ENCODE measurements around the gene MYH15.
A peak's percentile ranks its signal among the peaks of the same experiment; 100 is the strongest.

MYH15 gene

DNA sequence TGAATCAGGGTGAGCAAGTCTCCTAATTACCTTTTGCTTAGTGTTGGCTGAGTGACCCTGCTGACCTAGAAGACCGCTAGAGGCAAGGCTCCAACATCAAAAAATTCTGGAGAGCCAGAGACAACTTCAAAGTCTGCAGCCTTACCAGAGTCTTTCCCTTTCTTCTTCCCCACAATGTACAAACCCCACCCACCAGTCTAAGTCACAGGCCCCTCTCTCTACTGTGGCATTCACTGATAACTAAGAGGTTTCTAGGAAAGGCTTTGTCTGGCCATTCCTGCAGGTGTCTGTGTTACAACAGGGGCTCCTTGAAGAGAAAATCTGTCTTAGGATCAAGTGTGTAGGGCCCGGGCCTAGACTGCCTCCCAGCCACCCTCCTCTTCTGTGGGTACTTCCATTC lies 525 bp downstream of the MYH15 start:
- DNase-seq (ENCODE audit: low read depth in 2 of 2), result no peak

DNA sequence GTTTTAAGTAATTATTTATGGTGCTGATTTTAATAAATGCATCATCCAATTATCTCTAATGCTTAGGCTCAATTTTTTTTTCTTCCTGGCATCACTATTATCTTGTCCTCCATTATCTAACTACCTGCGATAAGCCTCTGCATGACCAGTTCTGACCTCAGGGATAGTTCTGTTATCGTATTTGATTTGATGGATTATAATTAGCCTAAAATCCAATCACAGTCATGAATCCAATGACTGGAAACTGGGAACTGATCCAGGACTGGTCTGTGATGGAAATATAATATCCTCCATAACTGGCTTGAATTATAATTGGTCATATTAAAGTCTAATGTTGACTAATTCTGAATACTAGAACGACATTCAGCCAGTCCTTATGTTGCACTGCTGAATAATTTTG lies 1.1 kb downstream of the MYH15 start:
- DNase-seq (ENCODE audit: low read depth in 2 of 2), result no peak

DNA sequence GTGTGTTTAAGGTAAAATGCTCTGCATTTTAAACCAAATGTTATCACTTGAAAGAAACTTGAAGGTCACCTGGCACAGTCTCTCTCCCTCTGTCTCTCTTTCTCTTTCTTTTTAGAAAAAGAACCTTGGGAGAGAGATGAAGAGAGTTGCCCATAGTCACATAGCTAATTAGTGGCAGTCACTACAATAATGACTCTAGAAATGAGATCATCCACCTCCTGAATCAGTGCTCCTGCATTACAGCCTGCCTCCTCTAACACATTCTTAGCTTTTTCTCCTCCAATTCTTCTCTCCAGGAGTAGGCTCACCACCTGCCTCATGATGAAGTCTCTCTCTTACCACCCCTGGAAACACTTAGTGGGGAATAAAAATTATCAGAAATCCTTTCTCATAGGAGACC lies 2.5 kb downstream of the MYH15 start:
- DNase-seq (ENCODE audit: low read depth in 2 of 2), result no peak

DNA sequence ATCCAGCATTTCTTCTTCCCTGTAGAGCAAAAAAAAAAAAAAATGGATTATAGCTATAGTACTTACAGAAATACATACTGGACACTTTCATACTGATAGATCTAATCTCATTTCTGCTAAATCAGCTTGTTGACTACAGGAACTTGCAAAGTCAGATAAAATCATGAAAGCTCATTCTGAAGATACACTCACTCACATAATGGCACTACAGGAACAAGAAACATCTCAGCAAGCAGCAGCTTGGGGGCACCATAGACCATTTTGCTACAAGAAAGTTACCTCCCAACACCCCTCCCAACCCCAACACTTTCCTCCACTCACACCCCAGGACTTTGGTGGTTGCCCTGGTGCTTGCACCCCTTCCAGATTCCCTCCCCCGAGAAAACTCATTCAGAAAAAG lies 4.6 kb downstream of the MYH15 start:
- DNase-seq (ENCODE audit: low read depth in 2 of 2), result no peak

- no peak for DNase-seq (ENCODE audit: low read depth in 2 of 2)
Observed at GRCh38 chr3:108503722-108504121, 6.7 kb downstream of the MYH15 start.

DNA sequence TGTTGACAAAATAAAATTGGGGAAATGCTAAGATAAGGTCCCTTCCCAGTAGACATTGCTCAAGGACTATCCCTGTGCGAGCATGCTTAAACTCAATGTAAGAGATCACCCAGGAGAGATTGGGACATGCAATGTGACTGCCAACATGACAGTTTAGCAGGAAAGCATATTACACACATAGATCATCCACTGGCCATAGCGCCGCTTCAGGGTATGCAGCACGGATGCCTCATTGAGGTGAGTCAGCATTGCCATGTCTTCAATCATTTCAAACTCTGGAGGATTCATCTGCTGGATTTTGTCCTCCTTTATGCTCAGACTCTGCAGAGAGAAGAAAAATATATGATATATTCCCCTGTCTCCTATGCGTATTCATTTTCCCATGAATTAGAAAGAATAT lies 8.9 kb downstream of the MYH15 start:
- DNase-seq (ENCODE audit: low read depth in 2 of 2), result no peak

GRCh38 chr3:108500728-108501127 lies 9.7 kb downstream of the MYH15 start:
- no peak for DNase-seq (ENCODE audit: low read depth in 2 of 2)

GRCh38 chr3:108497271-108497670 lies 13.1 kb downstream of the MYH15 start:
- DNase-seq (ENCODE audit: low read depth in 2 of 2), result no peak

DNA sequence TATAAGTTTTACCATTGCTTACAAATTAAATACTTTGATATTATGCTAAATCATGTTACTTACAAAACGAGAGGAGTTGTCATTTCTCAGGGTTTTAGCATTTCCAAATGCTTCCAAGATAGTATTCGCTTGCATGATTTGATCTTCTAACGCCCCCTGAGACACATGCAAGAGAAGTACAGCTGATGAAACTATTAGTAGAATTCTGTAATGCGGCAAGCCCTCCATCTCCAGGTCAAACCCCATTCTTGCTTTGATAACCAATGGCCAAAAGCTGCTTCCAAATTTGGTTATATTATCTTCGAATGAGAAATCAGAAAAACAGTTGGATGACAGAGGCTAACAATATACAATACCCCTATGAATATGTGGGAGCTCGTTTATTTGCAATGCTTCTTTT lies 14.7 kb downstream of the MYH15 start:
- DNase-seq (ENCODE audit: low read depth in 2 of 2), result no peak

GRCh38 chr3:108494906-108495531 lies 15.4 kb downstream of the MYH15 start:
- DNase-seq (ENCODE audit: low read depth in 2 of 2), result no peak

DNA sequence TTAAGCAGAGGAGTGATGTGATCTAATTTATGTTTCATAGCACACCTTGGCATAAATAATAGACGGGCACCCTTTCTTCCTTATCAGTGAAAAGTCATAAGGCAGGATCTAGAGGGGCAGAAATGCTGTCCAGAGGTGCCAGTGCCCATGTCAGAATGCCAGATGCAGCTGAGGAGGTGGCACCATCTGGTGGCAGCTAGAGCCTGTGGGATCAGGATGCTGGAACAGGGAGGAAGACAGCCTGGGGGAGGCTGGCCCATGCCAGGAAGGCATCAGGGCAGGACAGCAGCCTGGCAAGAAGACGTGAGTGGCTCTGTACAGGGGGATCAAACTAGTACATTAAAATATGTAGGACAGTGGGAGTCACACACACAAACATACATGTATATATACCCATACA lies 16.5 kb downstream of the MYH15 start:
- DNase-seq (ENCODE audit: low read depth in 2 of 2), result no peak

GRCh38 chr3:108491456-108491855 lies 18.9 kb downstream of the MYH15 start:
- DNase-seq (ENCODE audit: low read depth in 2 of 2), result no peak

DNA sequence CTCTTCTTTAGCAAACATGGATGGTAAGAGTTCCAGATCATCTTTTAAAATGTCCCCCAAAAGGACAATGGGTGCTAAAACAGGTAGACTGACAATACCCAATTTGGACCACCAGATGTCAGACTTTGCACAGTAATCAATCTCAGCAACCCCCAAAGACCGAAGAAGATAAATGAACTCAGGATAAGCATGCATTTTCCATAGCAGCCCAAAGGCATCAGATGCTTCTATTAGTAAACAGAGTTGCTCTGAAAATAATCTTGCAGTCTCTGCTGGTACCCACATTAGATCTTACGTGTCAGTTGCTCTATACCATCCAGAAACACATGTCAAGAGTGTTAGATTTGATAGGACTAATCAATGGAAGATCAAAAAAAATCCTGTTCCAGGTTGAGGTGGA lies 20.6 kb downstream of the MYH15 start:
- DNase-seq (ENCODE audit: low read depth in 2 of 2), result no peak

DNA sequence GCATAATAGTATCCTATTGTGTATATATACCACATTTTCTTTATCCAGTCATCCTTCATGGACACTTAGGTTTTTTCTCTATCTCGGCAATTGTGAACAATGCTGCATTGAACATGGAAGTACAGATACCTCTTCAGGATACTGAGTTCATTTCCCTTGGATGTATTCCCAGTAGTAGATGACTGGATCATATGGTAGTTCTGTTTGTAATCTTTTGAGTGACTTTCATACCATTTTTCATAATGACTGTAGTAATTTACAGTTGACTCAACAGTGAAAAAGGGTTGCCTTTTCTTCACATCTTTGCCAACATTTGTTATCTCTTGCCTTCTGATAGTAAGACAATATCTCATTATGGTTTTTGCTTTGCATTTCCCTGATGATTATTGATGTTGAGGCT lies 21.8 kb downstream of the MYH15 start:
- DNase-seq (ENCODE audit: low read depth in 2 of 2), result no peak

GRCh38 chr3:108487439-108487838 lies 23.0 kb downstream of the MYH15 start:
- no peak for DNase-seq (ENCODE audit: low read depth in 2 of 2)

- no peak for DNase-seq (ENCODE audit: low read depth in 2 of 2)
Observed at GRCh38 chr3:108486941-108487340, 23.5 kb downstream of the MYH15 start.

DNA sequence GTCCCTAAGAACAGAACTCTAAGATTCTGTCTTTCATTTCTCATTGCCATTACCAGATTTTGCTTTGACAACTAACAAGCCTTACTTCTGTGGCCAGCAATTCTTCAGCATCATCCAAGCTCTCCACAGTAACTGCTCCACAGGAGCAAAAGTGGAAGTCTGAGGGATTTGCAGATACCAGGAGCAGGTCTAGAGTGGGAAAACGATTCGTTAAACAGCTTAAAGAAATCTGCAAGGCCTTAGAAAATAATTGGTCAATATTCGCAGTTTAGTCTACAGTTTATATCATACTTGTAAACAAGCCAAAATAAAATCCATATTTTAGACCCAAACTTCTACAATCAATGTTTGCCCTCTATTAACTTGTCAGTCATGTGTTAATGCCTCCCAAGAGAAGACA lies 24.1 kb downstream of the MYH15 start:
- no peak for DNase-seq (ENCODE audit: low read depth in 2 of 2)

GRCh38 chr3:108485146-108485545 lies 25.2 kb downstream of the MYH15 start:
- DNase-seq (ENCODE audit: low read depth in 2 of 2), result no peak

GRCh38 chr3:108479224-108479623 lies 31.2 kb downstream of the MYH15 start:
- DNase-seq (ENCODE audit: low read depth in 2 of 2), result no peak

DNA sequence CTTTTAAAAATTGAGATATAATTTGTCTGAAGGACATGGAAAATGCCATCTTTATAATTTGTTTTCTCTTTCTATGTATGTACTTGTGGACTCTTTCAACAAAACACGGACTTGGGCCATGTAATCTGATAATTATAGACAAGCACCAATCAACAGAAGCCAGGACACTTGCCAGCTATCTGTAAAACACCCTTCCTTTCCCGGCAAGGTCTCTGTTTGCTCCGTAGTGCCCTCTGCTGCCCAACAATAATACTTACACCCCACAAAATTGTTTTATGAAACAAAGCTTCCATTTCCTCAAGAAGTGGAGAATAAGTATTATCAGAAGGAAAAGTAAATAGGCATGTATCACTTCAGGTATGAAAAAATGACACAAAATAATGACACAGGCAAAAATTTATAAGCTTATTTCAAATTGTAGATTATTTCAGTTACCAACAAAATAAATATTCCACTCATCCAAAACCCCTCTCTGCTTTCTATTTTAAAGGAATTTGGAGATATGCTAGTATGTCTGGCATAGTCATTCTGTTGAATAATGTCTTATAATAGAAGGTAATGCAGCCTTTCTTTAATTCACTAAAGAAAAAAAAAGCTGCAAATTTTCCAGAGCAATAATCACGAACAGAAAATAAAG lies 32.8 kb downstream of the MYH15 start:
- DNase-seq (ENCODE audit: low read depth in 2 of 2), result peak; percentile 9 to 21

DNA sequence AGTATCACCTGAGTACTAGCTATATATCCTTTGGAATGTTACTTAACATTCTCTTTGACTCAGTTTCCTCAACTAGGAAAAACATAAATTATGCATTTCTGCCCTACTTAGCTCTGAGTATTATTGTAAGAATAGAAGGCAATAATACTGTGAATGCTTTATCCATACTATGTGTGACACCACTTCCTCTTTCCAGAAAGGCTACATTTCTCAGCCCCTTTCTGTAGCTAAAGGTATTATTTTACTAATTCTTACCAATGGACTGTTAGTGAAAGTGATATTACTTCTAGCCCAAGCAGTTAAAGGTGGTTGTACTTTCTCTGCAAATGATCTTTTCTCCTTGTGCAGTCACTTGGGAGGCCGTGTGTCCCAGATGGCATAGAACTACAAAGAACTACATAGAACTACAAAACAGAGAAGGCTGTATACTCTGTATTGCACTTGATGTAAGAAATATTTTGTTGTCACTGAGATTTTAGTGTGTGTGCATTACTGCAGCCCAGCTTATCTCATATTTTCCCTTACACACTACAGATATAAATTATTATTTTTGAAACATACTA lies 35.1 kb downstream of the MYH15 start:
- no peak for DNase-seq (ENCODE audit: low read depth in 2 of 2)

- no peak for DNase-seq (ENCODE audit: low read depth in 2 of 2)
Observed at GRCh38 chr3:108474581-108474980, 35.8 kb downstream of the MYH15 start.

DNA sequence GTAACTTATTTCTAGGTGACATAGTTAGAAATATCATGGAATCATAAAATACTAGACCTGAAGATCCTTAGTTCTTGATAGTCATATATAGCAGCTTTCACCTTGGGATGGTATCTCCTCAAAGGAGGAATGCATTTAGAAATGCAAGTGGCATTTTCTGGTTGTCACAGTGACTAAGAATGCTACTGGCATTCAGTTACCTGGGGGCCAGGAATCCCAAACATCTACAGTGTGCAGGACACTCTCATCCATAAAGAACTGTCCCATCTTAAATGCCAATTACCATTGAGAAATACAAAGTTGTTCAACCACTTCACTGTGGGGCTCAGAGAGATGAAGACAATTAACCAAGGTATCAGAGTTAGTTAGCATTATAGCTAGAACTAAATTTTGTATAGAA lies 36.7 kb downstream of the MYH15 start:
- DNase-seq (ENCODE audit: low read depth in 2 of 2), result no peak
